ENCODE data around the gene RPL7A. TPM values are rescaled to one million over a fixed set of nuclear protein-coding genes. Genes with fewer than 3 reads are reported as not detected.

Gene RPL7A
- polyA plus RNA-seq, 1 experiment = 3,329 TPM

DNA sequence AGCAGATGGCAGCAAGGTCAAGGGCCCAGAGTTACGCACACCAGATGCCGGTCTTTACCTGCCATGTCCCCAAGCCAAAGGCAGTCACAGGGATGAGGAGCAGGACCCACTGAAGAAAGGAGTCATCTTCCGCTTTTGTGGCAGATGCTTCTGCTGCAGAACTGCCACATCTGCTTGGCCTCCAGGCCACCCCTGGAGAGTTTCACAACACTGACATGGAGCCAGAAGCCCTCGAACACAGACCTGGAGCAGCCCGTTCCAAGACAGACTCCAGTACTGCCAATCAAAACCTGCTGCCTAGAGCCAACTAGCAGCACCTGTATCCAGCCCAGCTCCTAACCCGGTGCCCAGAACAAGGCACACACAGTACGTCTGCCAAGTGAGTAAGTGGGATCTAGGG is 6.7 kb downstream of the RPL7A start:
- H3K27me3 ChIP-seq (ENCODE audit: control insufficient read depth, insufficient read depth, low read length) = no peaks in the 10 kb centered on the region
- peaks cover 23% of the 10 kb centered on the region for H3K36me3 ChIP-seq (ENCODE audit: control insufficient read depth, insufficient read depth, low read length)
- no peak for DNase-seq (ENCODE audit: low read depth)
- ChIA-PET POLR2A (no interaction called here), CTCF (interaction anchor here (0.7 to 1.2 kb wide), 3 partner anchors 11 to 132 kb away, joined by 3 to 4 read pairs (median 4); no protein-coding TSS in a partner anchor)
- no peak overlapping the region for H3K4me3 ChIP-seq (ENCODE audit: low read depth, low read length)
- TF ChIP-seq, protein P1, sequence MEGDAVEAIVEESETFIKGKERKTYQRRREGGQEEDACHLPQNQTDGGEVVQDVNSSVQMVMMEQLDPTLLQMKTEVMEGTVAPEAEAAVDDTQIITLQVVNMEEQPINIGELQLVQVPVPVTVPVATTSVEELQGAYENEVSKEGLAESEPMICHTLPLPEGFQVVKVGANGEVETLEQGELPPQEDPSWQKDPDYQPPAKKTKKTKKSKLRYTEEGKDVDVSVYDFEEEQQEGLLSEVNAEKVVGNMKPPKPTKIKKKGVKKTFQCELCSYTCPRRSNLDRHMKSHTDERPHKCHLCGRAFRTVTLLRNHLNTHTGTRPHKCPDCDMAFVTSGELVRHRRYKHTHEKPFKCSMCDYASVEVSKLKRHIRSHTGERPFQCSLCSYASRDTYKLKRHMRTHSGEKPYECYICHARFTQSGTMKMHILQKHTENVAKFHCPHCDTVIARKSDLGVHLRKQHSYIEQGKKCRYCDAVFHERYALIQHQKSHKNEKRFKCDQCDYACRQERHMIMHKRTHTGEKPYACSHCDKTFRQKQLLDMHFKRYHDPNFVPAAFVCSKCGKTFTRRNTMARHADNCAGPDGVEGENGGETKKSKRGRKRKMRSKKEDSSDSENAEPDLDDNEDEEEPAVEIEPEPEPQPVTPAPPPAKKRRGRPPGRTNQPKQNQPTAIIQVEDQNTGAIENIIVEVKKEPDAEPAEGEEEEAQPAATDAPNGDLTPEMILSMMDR (IDR thresholded peaks at IDR 0.05; ENCODE audit: insufficient read depth, low read depth, low read length) = no peak

DNA sequence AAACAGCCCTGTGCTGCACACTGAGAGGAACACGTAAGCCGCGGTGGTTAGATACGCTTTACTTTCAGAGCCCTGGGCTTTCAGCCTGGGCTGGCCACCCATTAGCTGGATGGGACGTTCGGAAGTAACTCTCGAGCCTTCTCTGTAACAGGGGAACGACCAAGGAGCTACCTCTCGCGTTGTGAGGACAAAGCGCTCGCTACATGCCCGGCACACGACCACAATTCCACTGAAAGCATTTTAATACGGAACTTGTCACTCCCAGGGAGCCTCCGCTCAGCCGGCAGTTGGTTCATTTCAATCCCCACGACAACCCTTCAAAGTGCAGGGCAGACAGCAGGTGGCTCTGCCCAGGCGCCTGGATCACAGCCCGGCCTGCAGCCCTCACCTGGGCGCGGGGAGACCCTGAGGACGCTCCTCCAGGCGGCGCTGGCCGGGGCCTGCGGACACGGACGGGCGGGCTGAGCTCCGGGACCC is 7.9 kb downstream of the RPL7A start:
- CTCF ChIA-PET = interaction anchor here (1.2 kb wide), 1 partner anchor 131 kb away, joined by 4 read pairs; no protein-coding TSS in a partner anchor

DNA sequence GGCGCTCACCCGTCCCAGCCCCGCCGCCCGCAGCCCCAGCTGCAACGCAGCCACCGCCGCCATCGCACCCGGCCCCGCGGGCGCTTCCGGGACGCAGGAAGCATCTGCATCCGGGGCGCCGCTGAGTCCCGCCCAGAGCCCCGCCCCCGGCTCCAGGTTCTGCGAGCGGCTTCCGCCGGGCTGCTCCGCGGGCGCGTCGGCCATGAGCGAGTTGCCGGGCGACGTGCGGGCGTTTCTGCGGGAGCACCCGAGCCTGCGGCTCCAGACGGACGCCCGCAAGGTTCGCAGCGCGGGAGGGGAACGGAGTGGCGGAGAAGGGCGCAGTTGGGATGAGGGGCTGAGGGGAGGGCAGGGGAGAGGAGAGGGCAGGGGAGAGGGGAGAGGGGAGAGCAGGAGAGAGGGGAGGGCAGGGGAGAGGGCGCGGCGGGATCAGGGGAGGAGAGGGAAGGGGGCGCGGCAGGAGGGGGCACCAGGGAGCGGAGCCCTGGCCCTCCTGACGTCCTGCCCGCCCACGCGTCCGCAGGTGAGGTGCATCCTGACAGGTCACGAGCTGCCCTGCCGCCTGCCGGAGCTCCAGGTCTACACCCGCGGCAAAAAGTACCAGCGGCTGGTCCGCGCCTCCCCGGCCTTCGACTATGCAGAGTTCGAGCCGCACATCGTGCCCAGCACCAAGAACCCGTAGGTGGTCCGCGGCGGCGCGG is 8.5 kb downstream of the RPL7A start, which contains the start of the genes SURF1 and SURF2:
TSS of gene SURF1 (minus strand) at position 97 of the 701 bp plus-strand sequence. CDS start at position 63, 34 bp downstream.
TSS of gene SURF2 (plus strand) at position 160 of the 701 bp plus-strand sequence. CDS start at position 203, 43 bp downstream.
- ChIA-PET POLR2A (no interaction called here), CTCF (no interaction called here)
- Histone ChIP-seq H3K36me3 (ENCODE audit: control insufficient read depth, insufficient read depth, low read length) (peaks cover 15% of the 10 kb centered on the region), H3K4me3 (ENCODE audit: low read depth, low read length) (peak within 1 kb of the TSS; percentile 86), H3K27me3 (ENCODE audit: control insufficient read depth, insufficient read depth, low read length) (no peaks in the 10 kb centered on the region)
- DNase-seq (ENCODE audit: low read depth) = no peak
- TF ChIP-seq, protein P1 (IDR thresholded peaks at IDR 0.05; ENCODE audit: insufficient read depth, low read depth, low read length) = 0 out of 2 replicates have a peak, but pooled peaks have one; percentile 7

More for the DNA sequence above, 7.9 kb downstream of the RPL7A start:
- Histone ChIP-seq H3K27me3 (ENCODE audit: control insufficient read depth, insufficient read depth, low read length) (no peaks in the 10 kb centered on the region), H3K36me3 (ENCODE audit: control insufficient read depth, insufficient read depth, low read length) (peaks cover 14% of the 10 kb centered on the region), H3K4me3 (ENCODE audit: low read depth, low read length) (peak overlapping the region; percentile 86)
- TF ChIP-seq, protein P1 (IDR thresholded peaks at IDR 0.05; ENCODE audit: insufficient read depth, low read depth, low read length) = peak; percentile 16; the same call in 1 of the 2 replicates
- DNase-seq (ENCODE audit: low read depth) = no peak
- POLR2A ChIA-PET = no interaction called here

DNA sequence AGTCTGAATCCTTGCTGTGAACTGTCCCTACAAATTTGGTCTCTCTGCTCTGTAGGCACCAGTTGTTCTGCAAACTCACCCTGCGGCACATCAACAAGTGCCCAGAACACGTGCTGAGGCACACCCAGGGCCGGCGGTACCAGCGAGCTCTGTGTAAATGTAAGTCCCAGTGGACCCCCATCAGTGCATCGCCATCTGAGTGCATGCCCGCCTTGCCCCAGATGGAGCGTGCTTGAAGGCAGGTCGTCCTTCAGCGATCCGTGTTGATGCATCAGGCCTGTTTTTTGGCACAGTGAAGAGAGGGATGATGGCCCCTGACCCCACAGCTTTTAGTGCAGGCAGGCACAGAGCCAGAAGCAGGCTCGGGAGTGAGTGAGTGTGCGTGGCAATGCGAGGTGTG is 9.6 kb downstream of the RPL7A start:
- DNase-seq (ENCODE audit: low read depth) = no peak
- TF ChIP-seq, protein P1 (IDR thresholded peaks at IDR 0.05; ENCODE audit: insufficient read depth, low read depth, low read length) = no peak
- Histone ChIP-seq H3K36me3 (ENCODE audit: control insufficient read depth, insufficient read depth, low read length) (peaks cover 16% of the 10 kb centered on the region), H3K27me3 (ENCODE audit: control insufficient read depth, insufficient read depth, low read length) (no peaks in the 10 kb centered on the region), H3K4me3 (ENCODE audit: low read depth, low read length) (no peak overlapping the region)
- ChIA-PET POLR2A (no interaction called here), CTCF (interaction anchor here (0.6 kb wide), 1 partner anchor 30 kb away, joined by 3 read pairs; no protein-coding TSS in a partner anchor)

GRCh38 chr9:133359399-133360175 is 11.6 kb downstream of the RPL7A start:
- H3K4me3 ChIP-seq (ENCODE audit: low read depth, low read length) = no peak overlapping the region
- H3K27me3 ChIP-seq (ENCODE audit: control insufficient read depth, insufficient read depth, low read length) = no peaks in the 10 kb centered on the region
- ChIA-PET CTCF (interaction anchor here (1.1 to 2.1 kb wide), 2 partner anchors 9 to 121 kb away, joined by 3 to 5 read pairs; no protein-coding TSS in a partner anchor), POLR2A (no interaction called here)
- no peak for DNase-seq (ENCODE audit: low read depth)
- peaks cover 24% of the 10 kb centered on the region for H3K36me3 ChIP-seq (ENCODE audit: control insufficient read depth, insufficient read depth, low read length)
- TF ChIP-seq, protein P1 (IDR thresholded peaks at IDR 0.05; ENCODE audit: insufficient read depth, low read depth, low read length) = peak; percentile 29; the same call in 1 of the 2 replicates

Data from BJ (cell line).